Naive thymus-derived CD4-positive, alpha-beta T cell (primary cell): ENCODE measurements around the gene MRPS35. TPM values are rescaled to one million over a fixed set of nuclear protein-coding genes. Genes with fewer than 3 reads are reported as not detected.
A peak's percentile ranks its signal among the peaks of the same experiment; 100 is the strongest.

Source experiments
- ATAC-seq: fragments of 150-1000 bp; cut with Tn5 transposase; 2 replicates; pipeline ENCODE4 v1.10.0; 2021; ENCODE audit warnings: mild to moderate bottlenecking, moderate library complexity
- CTCF ChIA-PET: fragments of 350-600 bp; sonication (Branson Sonifier 250); formaldehyde crosslinking; loops from one replicate; lab custom pipeline; 2021; ENCODE audit warnings: antibody characterized with exemption; lab: Charles Lee
- POLR2A ChIA-PET: fragments of 350-600 bp; sonication (Branson Sonifier 250); formaldehyde crosslinking; loops from one replicate; lab custom pipeline; 2021; ENCODE audit warnings: antibody characterized with exemption, inconsistent platforms; lab: Charles Lee
- DNase-seq, 9 donors: peaks; one replicate each; pipeline versions ENCODE4 v3.0.0 to v3.0.0-alpha.2; 2020 to 2022; ENCODE audit warnings: mixed read lengths in 1 of 9
- H3K27ac ChIP-seq: one replicate; pipeline ENCODE4 v1.7.0; 2013; ENCODE audit warnings: mild to moderate bottlenecking, low read depth, low read length, moderate library complexity
- H3K27me3 ChIP-seq, 2 donors: one replicate each; pipeline ENCODE4 v1.7.0; 2013; ENCODE audit warnings: low read length in 2 of 2, mild to moderate bottlenecking in 2 of 2, moderate library complexity in 2 of 2; ENCODE audit not compliant: control insufficient read depth in 2 of 2, insufficient read depth in 2 of 2
- H3K36me3 ChIP-seq, 3 experiments: 1 replicate in 2 of 3; 2 replicates in 1 of 3; pipeline ENCODE4 v1.7.0; 2013; ENCODE audit warnings: low read length in 3 of 3, mild to moderate bottlenecking in 3 of 3, moderate library complexity in 1 of 3; ENCODE audit not compliant: insufficient read depth in 3 of 3, control insufficient read depth in 2 of 3
- H3K4me1 ChIP-seq, 2 donors: one replicate each; pipeline ENCODE4 v1.7.0; 2013; ENCODE audit warnings: low read length in 2 of 2, mild to moderate bottlenecking in 2 of 2, moderate library complexity in 1 of 2; ENCODE audit not compliant: control insufficient read depth in 2 of 2, insufficient read depth in 2 of 2
- H3K4me3 ChIP-seq: 2 replicates; pipeline ENCODE4 v1.7.0; 2013; ENCODE audit warnings: mild to moderate bottlenecking, low read length
- H3K9me3 ChIP-seq, 3 experiments: 1 replicate in 2 of 3; 2 replicates in 1 of 3; pipeline ENCODE4 v1.7.0; 2013; ENCODE audit warnings: low read length in 3 of 3; ENCODE audit not compliant: control insufficient read depth in 2 of 3
- H3K27ac Mint-ChIP-seq, 9 donors: one replicate each; pipeline ENCODE4 v1.8.0; 2020 to 2022; ENCODE audit warnings: mixed read lengths in 9 of 9, mild to moderate bottlenecking in 8 of 9, moderate library complexity in 5 of 9, inconsistent platforms in 2 of 9
- H3K27me3 Mint-ChIP-seq, 5 donors: one replicate each; pipeline ENCODE4 v1.8.0; 2021 to 2022; ENCODE audit warnings: mixed read lengths in 5 of 5, mild to moderate bottlenecking in 1 of 5
- H3K36me3 Mint-ChIP-seq, 5 donors: one replicate each; pipeline ENCODE4 v1.8.0; 2020 to 2022; ENCODE audit warnings: mixed read lengths in 5 of 5, mild to moderate bottlenecking in 3 of 5, inconsistent platforms in 1 of 5
- H3K4me1 Mint-ChIP-seq, 7 donors: one replicate each; pipeline ENCODE4 v1.8.0; 2020 to 2022; ENCODE audit warnings: mixed read lengths in 7 of 7, mild to moderate bottlenecking in 3 of 7, inconsistent platforms in 1 of 7
- H3K4me3 Mint-ChIP-seq, 10 donors: one replicate each; pipeline ENCODE4 v1.8.0; 2020 to 2022; ENCODE audit warnings: mild to moderate bottlenecking in 10 of 10, mixed read lengths in 10 of 10, moderate library complexity in 6 of 10, inconsistent platforms in 2 of 10
- H3K9me3 Mint-ChIP-seq, 11 donors: one replicate each; pipeline ENCODE4 v1.8.0; 2020 to 2022; ENCODE audit warnings: mixed read lengths in 11 of 11, mild to moderate bottlenecking in 4 of 11, inconsistent platforms in 1 of 11, moderate library complexity in 1 of 11
- intact Hi-C, 2 donors: fragments of 100-400 bp; cut with micrococcal nuclease; formaldehyde crosslinking; loops; one replicate each; pipeline ENCODE4 v1.15.1; 2023
- polyA plus RNA-seq, 2 donors: library from polyadenylated mRNA; unstranded; fragments of 300-500 nt; fragmentation: Illumina TruSeq; gene quantifications; one replicate each; pipeline ENCODE4 v1.2.3, GENCODE V29; 2021
- total RNA-seq, 6 experiments: library from RNA in 5 of 6; stranded (reverse) in 5 of 6; gene quantifications; 1 replicate in 5 of 6; 2 replicates in 1 of 6; pipeline ENCODE4 v1.2.3 and lab custom pipeline; 2021 to 2026

The MRPS35 gene
- total and polyA plus RNA-seq, 7 experiments from 2014 or later: 19.9 to 64.8 (median 23.8) TPM

DNA sequence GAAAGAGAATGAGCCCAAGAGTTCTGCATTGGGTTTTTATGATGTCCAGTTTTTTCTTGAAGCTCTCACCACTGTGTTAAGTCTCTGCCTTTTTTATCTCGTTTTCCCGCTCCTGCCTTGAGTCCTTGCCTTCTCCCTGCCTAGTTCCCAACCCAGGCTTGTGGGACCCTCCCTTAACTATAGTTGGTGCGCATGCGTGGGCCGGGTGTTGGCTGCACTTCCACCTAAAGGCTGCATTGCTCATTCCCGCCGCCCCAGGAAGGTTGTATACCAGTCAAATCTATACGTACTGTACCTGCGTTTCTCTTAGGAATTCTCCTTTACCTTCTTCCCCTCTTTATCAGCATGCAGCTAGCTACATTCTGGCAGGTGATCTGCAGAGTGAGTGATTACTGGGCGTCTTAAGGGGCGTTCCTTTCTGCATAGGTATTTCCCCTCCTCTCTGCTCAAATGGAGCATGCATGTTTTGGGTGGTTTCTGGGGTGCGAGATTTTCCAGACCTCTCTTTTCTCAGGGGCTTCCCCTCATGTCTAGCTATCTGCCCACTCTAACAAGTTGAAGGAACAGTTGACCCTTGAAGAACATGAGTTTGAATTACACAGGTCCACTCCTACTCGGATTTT lies 21.0 kb upstream of the MRPS35 start:
- ATAC-seq (no peak), DNase-seq (no peak)
- intact Hi-C loops: no loop called here
- Histone ChIP-seq H3K4me3 (no peak overlapping the region), H3K36me3 (no peaks in the 10 kb centered on the region), H3K27ac (no peak overlapping the region), H3K9me3 (no peaks in the 10 kb centered on the region), H3K27me3 (no peaks in the 10 kb centered on the region), H3K4me1 (no peaks in the 10 kb centered on the region)
- Mint-ChIP-seq H3K27me3 (no peaks in the 10 kb centered on the region), H3K27ac (no peak overlapping the region), H3K36me3 (peaks cover 0 to 40% (median 10%) of the 10 kb centered on the region in 5 donors), H3K4me3 (no peak overlapping the region), H3K4me1 (no peaks in the 10 kb centered on the region), H3K9me3 (no peaks in the 10 kb centered on the region)
- ChIA-PET CTCF (no interaction called here), POLR2A (no interaction called here)

DNA sequence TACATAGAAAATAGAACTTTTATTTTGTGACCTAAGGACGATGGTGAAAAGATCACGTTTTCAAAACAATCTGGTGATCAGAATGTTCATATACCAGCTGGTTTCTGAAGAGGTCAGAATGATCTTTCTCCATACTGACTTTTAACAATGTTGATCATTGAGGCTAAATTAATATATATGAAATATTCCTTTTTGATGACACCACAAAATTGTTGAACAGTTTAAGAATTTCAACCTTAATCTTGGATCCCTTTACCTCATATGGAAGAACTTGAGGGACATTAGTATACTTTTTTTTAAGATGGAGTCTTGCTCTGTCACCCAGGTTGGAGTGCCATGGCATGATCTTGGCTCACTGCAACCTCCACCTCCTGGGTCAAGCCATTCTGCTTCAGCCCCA lies 17.2 kb upstream of the MRPS35 start:
- CTCF ChIA-PET: no interaction called here
- Histone ChIP-seq H3K9me3 (no peaks in the 10 kb centered on the region), H3K27ac (no peak overlapping the region), H3K4me3 (no peak overlapping the region), H3K4me1 (no peaks in the 10 kb centered on the region), H3K36me3 (no peaks in the 10 kb centered on the region), H3K27me3 (no peaks in the 10 kb centered on the region)
- H3K27ac Mint-ChIP-seq: no peak overlapping the region
- H3K36me3 Mint-ChIP-seq: peaks cover 0 to 31% (median 0%) of the 10 kb centered on the region in 5 donors
- no peaks in the 10 kb centered on the region for H3K9me3 Mint-ChIP-seq
- intact Hi-C loops: no loop called here
- DNase-seq (no peak), ATAC-seq (no peak)
- H3K4me3 Mint-ChIP-seq: no peak overlapping the region
- no peaks in the 10 kb centered on the region for H3K4me1 Mint-ChIP-seq
- H3K27me3 Mint-ChIP-seq: peaks cover 0 to 5% (median 0%) of the 10 kb centered on the region in 5 donors
- POLR2A ChIA-PET: no interaction called here

DNA sequence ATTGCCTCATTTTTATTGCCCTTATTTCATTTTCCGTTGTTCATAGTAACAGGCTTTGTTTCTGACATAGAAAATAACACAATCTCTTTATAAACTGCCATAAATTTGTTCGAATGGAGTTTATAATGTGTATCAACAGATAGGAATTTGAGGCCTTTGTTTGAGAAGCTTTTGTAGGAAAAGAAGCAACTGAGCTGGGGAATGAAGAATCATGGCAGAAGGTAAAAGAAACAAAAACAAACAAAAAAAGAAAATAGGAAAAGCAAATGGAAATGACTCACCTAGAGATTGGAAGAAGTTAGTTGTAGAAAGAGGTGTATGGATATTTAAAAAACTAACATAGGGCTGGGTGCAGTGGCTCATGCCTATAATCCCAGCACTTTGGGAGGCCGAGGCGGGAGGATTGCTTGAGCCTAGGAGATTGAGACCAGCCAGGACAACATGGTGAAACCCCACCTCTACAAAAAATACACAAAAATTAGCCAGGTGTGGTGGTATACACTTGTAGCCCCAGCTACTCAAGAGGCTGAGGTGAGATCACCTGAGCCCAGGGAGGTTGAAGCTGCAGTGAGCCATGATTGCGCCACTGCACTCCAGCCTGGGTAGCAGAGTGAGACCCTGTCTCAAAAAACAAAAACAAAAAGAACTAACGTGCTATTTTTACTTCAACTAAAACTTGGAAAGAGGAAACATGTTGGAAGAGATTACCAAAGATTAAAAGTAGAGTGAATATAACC lies 14.9 kb upstream of the MRPS35 start:
- intact Hi-C loops: no loop called here
- ATAC-seq: no peak
- Mint-ChIP-seq H3K4me3 (no peak overlapping the region), H3K27me3 (peaks cover 0 to 14% (median 7%) of the 10 kb centered on the region in 5 donors), H3K36me3 (peaks cover 0 to 20% (median 0%) of the 10 kb centered on the region in 5 donors), H3K27ac (no peak overlapping the region), H3K4me1 (no peaks in the 10 kb centered on the region), H3K9me3 (no peaks in the 10 kb centered on the region)
- POLR2A ChIA-PET: no interaction called here
- Histone ChIP-seq H3K4me1 (no peaks in the 10 kb centered on the region), H3K36me3 (no peaks in the 10 kb centered on the region), H3K27ac (no peak overlapping the region), H3K4me3 (no peak overlapping the region), H3K9me3 (no peaks in the 10 kb centered on the region), H3K27me3 (no peaks in the 10 kb centered on the region)
- CTCF ChIA-PET: no interaction called here
- DNase-seq: no peak

DNA sequence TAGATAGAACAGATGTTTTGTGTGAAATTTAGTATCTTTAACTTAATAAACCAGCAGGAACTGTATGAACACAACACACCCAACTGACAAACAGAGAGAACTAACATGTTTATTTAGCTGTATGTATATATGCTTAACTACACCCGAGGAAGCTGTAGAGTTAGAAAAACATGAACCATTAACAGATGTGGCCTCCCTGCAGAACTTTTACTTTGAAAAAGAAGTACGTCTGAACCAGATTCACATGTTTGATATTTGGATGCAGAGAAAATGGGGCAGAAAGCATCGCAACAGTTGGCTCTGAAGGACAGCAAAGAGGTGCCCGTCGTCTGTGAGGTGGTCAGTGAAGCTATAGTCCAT lies 14.4 kb upstream of the MRPS35 start, which contains the start of gene REP15:
Gene REP15, plus strand, starts transcription at position 155 of the 360 bp plus-strand sequence. Its CDS starts 116 bp downstream, at position 271.
- Mint-ChIP-seq H3K9me3 (no peaks in the 10 kb centered on the region), H3K4me3 (no peak within 1 kb of the TSS), H3K27me3 (peaks cover 3 to 19% (median 8%) of the 10 kb centered on the region in 5 donors), H3K27ac (no peak within 1 kb of the TSS), H3K36me3 (peaks cover 0 to 16% (median 0%) of the 10 kb centered on the region in 5 donors), H3K4me1 (no peaks in the 10 kb centered on the region)
- H3K27me3 ChIP-seq: no peaks in the 10 kb centered on the region
- no peaks in the 10 kb centered on the region for H3K36me3 ChIP-seq
- DNase-seq (no peak), ATAC-seq (no peak)
- CTCF ChIA-PET: no interaction called here
- no peaks in the 10 kb centered on the region for H3K9me3 ChIP-seq
- H3K4me1 ChIP-seq: no peaks in the 10 kb centered on the region
- POLR2A ChIA-PET: no interaction called here
- no peak within 1 kb of the TSS for H3K4me3 ChIP-seq
- intact Hi-C loops: no loop called here
- no peak within 1 kb of the TSS for H3K27ac ChIP-seq

DNA sequence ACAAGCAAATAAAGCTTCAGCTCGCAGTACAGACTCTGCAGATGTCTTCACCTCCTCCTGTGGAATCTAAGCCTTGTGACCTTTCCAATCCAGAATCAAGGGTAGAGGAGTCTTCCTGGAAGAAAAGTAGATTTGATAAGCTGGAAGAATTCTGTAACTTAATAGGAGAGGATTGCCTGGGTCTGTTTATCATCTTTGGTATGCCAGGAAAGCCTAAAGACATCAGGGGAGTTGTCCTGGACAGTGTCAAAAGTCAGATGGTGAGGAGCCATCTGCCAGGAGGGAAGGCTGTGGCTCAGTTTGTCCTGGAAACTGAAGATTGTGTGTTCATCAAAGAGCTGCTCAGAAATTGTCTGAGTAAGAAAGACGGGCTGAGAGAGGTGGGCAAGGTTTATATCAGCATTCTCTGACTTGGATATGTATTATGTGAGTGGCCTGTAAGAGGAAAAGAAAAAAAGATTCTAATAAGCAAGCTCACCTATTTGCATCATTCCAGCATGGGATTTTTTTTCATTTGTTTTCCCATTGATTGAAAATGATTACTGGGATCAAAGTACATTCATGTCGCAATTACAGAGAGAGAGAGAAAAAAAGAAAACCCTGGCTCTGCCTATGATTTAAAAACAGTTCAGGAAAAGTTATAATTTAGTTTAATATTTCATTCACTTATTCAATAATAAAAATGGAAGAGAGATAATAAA lies 13.6 kb upstream of the MRPS35 start:
- ChIA-PET POLR2A (no interaction called here), CTCF (no interaction called here)
- Mint-ChIP-seq H3K4me3 (no peak overlapping the region), H3K36me3 (peaks cover 0 to 11% (median 0%) of the 10 kb centered on the region in 5 donors), H3K27ac (no peak overlapping the region), H3K4me1 (no peaks in the 10 kb centered on the region), H3K9me3 (no peaks in the 10 kb centered on the region), H3K27me3 (peaks cover 4 to 20% (median 10%) of the 10 kb centered on the region in 5 donors)
- no peak for ATAC-seq
- no peak overlapping the region for H3K27ac ChIP-seq
- no peaks in the 10 kb centered on the region for H3K9me3 ChIP-seq
- H3K27me3 ChIP-seq: no peaks in the 10 kb centered on the region
- no peak overlapping the region for H3K4me3 ChIP-seq
- no peaks in the 10 kb centered on the region for H3K4me1 ChIP-seq
- intact Hi-C loops: no loop called here
- H3K36me3 ChIP-seq: no peaks in the 10 kb centered on the region
- no peak for DNase-seq

DNA sequence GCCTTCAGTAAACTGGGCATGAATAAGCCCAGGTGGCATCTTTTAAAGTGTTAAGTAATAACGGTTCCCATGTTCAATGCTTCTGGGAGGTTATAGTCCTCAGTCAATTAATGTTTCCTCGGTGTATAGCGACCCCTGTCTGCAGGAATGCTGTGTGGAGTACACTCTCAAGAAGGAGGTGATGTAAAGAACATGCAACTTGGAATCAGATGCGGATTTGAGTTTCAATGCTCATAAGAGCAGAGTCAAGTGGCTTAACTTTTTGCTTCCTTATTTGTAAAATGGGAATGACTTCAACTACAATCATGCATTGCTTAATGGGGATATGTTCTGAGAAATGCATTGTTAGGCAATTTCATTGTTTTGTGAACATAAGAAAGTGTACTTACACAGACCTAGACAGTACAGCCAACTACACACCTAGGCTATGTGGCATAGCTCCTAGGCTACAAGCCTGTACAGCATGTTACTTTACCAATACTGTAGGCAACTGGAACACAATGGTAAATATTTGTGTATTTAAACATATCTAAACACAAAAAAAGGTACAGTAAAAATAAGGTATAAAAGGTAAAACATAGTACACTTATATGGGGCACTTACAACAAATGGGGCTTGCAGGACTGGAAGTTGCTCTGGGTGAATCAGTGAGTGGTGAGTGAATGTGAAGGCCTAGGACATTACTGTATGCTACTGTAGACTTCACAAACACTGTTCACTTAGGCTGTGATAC lies 6.7 kb upstream of the MRPS35 start:
- Histone ChIP-seq H3K36me3 (no peaks in the 10 kb centered on the region), H3K4me3 (no peak overlapping the region), H3K4me1 (no peaks in the 10 kb centered on the region), H3K9me3 (no peaks in the 10 kb centered on the region), H3K27ac (no peak overlapping the region), H3K27me3 (no peaks in the 10 kb centered on the region)
- Mint-ChIP-seq H3K9me3 (no peaks in the 10 kb centered on the region), H3K4me1 (peaks cover 0 to 3% (median 0%) of the 10 kb centered on the region in 7 donors), H3K27ac (no peak overlapping the region), H3K27me3 (peaks cover 7 to 22% (median 13%) of the 10 kb centered on the region in 5 donors), H3K4me3 (no peak overlapping the region), H3K36me3 (peaks cover 0 to under 1% (median 0%) of the 10 kb centered on the region in 5 donors)
- POLR2A ChIA-PET: no interaction called here
- peak; percentile 97 for ATAC-seq
- peak; percentile 11 to 64 (median 56) for DNase-seq
- CTCF ChIA-PET: interaction anchor here (0.6 to 3.3 kb wide), 5 partner anchors 10 to 1481 kb away, joined by 3 to 19 read pairs (median 4); no protein-coding TSS in a partner anchor
- intact Hi-C loops: loop anchor here (1.0 to 5.0 kb wide), 8 partner anchors 52 to 1607 kb away; partner anchors contain the start of genes BMAL2 (in 1 of the 2) and TM7SF3 (in 1 of the 2)
